GDM1 (cell line): ENCODE measurements around the gene PPP1R12B.
A peak's percentile ranks its signal among the peaks of the same experiment; 100 is the strongest.

ENCODE experiments used
- DNase-seq: peaks from one replicate; lab custom pipeline; 2025; lab: John Stamatoyannopoulos, UW

Gene PPP1R12B, protein sequence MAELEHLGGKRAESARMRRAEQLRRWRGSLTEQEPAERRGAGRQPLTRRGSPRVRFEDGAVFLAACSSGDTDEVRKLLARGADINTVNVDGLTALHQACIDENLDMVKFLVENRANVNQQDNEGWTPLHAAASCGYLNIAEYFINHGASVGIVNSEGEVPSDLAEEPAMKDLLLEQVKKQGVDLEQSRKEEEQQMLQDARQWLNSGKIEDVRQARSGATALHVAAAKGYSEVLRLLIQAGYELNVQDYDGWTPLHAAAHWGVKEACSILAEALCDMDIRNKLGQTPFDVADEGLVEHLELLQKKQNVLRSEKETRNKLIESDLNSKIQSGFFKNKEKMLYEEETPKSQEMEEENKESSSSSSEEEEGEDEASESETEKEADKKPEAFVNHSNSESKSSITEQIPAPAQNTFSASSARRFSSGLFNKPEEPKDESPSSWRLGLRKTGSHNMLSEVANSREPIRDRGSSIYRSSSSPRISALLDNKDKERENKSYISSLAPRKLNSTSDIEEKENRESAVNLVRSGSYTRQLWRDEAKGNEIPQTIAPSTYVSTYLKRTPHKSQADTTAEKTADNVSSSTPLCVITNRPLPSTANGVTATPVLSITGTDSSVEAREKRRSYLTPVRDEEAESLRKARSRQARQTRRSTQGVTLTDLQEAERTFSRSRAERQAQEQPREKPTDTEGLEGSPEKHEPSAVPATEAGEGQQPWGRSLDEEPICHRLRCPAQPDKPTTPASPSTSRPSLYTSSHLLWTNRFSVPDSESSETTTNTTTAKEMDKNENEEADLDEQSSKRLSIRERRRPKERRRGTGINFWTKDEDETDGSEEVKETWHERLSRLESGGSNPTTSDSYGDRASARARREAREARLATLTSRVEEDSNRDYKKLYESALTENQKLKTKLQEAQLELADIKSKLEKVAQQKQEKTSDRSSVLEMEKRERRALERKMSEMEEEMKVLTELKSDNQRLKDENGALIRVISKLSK

DNA sequence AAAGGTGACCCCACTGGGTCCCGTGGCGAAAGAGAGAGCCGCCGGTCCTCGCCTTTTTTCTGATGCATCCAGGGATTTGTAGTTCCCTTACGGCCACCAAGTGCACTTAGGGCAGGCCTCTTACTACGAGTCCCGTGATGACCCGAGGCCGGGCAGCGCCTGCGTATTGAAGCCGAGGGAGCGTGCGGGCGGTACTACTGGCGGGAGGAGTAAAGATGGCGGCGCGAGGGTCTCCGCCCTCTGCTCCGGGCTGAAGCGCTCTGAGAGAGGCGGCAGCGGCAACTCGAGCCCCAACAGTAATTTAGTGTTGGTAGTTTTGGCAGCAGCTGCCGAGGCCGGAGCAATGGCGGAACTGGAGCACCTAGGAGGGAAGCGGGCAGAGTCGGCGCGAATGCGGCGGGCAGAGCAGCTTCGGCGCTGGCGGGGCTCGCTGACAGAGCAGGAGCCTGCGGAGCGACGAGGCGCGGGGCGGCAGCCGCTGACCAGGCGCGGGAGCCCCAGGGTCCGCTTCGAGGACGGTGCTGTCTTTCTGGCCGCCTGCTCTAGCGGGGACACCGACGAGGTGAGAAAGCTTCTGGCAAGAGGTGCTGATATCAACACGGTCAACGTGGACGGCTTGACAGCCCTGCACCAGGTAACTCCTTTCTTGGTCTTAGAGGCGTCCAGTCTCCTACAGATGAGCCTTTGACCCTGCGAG is at the start of gene PPP1R12B:
TSS of gene PPP1R12B (plus strand) at position 191 of the 697 bp plus-strand sequence. CDS start at position 344, 153 bp downstream.
- DNase-seq = peak; percentile 95

DNA sequence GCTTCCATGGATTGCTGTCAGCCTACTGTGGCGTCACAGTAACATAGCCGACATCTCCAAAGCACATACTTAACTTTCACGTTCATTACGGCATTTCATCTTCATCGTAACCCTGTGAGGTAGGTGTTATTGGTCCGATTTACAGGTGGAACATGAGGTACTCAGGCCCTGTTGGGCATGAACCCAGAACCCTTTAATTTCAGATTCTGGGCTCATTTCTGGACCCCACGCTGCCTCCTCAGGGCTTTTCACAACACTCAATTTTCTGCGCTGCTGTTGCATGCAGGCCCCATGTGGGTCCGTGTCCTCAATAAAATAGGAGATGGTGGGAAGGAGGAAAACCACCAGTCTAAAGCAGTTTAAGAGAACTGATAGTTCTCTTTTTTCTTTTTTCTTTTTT is 46.3 kb upstream of the PPP1R12B start:
- DNase-seq = no peak

DNA sequence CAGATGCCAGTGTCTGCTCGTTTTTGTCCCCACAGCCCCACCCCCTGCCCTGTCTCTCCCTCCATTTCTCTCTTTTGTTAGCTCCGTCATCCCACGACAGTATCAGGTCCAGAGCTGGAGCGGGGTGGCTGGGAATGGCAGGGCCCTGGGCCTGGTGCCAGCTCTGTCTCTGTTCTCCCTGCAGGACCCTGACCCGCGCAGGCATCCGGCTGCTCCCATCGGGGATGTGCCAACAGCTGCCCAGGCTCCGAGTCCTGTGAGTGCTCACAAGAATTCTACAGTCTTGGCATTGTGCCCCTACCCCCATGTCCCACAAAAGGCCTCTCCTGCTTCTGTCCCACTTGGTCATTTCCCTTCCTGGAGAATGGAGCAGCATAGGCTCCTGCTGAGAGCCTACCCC is 44.1 kb upstream of the PPP1R12B start:
- DNase-seq = no peak

DNA sequence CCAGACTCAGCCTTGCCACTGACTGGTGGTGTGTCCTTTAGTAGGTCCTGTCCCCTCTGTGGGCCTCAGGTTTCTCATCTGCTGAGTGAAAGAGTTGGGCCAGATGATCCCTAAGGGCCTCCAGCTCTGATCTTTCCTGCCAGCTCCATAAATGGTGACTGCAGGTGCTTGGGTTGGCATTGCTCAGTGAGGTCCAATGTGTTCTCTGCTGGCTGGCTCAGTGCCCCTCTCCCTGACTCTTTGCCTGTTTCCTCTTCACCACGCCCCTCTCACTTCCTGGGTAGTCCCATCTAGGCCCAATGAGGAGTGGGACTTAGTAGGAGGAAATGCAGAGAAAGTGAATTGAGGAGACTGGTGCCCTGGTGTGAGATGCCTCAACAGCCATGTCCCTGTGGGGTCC is 43.3 kb upstream of the PPP1R12B start:
- no peak for DNase-seq

DNA sequence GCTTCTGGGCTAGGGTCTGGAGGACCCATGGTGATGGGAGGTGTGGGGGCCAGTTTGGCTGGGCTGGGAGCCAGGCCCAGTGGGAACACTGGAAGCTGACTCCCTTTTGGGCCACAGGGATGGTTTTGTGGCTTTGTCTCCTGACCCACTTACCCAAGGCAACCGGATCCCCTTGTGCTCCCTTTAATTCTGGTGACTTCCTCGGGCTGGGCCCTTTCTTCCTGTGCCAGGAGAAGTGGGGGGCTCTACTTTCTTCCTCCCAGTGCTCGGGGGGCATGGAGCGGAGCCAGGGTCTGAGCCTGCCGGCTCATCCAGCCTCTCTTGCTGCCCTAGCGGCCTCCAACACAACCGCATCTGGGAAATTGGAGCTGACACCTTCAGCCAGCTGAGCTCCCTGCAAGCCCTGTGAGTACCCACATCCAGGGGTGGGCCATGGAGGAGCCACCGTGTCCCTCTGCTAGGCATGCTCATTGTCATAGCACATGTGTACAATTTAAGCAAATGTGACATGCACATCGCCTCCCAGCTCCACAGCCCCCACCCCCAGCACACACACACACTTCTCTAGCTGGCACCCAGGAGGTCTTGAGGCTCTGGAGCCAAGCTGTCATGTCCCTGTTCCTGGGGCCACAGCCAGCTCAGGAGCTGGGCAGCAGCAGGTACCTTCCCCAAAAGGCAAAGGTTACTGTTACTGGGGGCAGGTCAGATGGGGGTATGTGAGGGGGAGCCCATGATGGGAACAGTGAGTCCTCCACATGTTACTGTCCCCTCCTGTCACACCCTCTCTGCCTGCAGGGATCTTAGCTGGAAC is 41.8 kb upstream of the PPP1R12B start:
- no peak for DNase-seq

DNA sequence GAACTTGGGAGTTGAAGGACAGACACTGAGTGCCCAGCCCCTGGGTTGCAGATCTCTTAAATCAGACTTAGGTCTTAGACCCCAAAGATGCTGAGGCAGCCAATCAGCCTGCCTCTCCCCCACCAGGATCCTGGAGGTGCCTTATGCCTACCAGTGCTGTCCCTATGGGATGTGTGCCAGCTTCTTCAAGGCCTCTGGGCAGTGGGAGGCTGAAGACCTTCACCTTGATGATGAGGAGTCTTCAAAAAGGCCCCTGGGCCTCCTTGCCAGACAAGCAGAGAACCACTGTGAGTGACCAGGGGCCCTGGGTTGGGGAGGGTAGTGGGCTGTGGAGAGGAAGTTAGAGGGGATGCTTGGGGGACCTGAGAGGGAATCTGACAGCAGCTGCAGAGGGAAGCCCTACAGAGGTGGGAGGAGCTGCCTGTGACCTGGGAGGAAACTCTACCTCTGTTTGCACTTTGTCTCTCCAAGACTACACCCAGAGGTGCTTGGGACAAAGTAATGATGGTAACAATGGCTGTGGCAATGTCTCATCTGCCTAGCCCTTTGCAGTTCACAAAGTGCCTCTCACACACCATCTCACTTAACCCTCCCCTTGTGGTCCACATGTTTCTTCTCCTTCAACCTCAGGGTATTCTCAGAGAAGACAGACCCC is 38.3 kb upstream of the PPP1R12B start:
- no peak for DNase-seq

DNA sequence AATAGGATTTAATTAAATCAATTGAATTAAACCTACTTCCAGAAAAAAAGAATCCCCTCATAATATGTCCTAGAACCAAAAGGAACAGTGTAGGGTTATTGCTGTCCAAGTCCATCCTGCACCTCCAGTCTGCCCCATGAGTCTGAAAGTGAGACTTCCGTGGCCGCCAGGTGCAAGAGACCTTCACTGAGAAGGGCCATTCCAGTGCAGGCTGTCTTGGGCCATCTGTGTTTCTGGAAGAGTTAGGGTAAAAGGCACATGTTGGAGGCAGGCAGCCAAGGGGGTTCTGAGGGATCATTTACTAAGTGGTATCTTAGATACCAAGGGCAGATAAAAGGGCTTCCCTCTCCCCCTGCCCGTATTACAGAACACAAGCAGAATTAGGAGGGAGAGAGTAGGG is 37.8 kb upstream of the PPP1R12B start:
- no peak for DNase-seq

DNA sequence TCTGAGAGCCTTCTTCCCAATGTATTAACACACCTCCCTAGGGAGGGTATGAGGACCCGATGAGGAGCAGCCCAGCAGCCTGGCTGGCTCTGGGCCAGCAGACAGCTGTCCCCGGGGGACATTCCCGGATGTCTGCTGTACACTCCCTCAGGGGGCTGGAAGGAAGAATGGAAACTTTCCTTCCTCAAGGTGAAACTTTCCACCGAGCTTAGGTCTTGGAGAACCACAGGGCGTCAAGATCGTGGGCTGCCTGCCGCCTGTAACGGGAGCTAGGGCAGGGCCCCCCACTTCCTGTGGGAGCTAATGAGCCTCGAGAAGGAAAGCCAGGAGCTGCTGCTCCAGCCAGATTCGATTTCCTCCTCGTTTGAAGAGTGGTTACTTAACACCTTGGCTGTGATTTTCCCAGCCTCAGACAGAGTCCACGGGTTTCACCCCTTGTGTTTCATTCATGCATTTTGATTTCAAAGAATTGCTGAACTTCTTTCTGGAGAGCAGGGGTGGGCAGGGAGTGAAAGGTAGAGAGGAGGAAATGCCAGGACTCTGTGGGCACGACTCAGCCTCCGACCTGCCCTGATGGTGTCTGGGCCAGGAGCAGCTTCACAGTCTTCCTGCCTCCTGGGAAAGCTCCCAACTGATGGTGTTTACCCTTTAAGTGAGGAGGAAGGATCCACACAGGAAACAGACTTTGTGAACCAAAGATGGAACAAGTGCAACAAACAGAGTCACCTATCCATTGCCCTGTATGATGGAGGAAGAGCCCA is 36.4 kb upstream of the PPP1R12B start:
- no peak for DNase-seq

DNA sequence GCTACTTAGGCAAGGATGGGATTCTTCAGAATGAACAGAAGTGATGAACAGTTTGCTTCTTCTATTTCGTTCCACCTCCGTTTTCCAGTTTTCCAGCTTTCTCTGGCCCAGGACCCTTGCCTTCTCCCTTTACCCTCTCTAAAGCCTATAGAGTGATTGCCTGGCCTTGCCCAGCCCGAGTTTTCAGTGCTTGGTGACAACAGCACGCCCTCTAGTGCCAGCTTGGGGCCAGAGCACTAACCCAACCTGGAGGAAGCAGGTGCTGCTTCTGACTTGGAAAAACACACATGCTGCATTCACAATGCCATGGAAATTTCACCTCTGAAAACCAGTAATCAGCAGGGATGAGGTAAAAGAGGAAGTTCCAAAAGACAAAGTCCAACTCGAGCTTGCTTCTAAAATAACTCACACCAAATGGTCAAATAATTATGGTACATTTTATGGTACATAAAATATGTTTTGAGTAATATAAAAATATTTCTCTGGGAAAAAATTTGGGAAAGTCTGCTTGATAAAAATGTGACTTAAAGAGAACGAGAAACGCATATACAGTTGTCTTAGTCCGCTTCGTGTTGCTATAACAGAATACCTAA is 32.8 kb upstream of the PPP1R12B start:
- peak; percentile 57 for DNase-seq

DNA sequence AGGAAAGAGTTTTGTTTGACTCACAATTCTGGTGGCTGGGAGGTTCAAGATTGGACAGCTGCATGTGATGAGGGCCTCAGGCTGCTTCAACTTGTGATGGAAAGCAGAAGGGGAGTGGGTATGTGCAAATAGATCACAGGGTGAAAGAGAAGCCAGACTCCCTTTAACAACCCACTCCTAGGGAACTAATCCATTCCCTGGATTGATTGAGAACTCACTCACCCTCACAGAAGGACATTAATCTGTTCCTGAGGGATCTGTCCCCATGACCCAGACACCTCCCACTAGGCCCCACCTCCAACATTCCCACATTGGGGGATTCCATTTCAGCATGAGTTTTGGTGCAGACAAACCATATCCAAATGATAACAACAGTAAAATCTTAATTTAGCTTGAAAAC is 32.3 kb upstream of the PPP1R12B start:
- no peak for DNase-seq

DNA sequence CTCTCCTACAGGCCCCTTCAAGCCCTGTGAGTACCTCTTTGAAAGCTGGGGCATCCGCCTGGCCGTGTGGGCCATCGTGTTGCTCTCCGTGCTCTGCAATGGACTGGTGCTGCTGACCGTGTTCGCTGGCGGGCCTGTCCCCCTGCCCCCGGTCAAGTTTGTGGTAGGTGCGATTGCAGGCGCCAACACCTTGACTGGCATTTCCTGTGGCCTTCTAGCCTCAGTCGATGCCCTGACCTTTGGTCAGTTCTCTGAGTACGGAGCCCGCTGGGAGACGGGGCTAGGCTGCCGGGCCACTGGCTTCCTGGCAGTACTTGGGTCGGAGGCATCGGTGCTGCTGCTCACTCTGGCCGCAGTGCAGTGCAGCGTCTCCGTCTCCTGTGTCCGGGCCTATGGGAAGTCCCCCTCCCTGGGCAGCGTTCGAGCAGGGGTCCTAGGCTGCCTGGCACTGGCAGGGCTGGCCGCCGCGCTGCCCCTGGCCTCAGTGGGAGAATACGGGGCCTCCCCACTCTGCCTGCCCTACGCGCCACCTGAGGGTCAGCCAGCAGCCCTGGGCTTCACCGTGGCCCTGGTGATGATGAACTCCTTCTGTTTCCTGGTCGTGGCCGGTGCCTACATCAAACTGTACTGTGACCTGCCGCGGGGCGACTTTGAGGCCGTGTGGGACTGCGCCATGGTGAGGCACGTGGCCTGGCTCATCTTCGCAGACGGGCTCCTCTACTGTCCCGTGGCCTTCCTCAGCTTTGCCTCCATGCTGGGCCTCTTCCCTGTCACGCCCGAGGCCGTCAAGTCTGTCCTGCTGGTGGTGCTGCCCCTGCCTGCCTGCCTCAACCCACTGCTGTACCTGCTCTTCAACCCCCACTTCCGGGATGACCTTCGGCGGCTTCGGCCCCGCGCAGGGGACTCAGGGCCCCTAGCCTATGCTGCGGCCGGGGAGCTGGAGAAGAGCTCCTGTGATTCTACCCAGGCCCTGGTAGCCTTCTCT is 30.3 kb upstream of the PPP1R12B start:
- no peak for DNase-seq

DNA sequence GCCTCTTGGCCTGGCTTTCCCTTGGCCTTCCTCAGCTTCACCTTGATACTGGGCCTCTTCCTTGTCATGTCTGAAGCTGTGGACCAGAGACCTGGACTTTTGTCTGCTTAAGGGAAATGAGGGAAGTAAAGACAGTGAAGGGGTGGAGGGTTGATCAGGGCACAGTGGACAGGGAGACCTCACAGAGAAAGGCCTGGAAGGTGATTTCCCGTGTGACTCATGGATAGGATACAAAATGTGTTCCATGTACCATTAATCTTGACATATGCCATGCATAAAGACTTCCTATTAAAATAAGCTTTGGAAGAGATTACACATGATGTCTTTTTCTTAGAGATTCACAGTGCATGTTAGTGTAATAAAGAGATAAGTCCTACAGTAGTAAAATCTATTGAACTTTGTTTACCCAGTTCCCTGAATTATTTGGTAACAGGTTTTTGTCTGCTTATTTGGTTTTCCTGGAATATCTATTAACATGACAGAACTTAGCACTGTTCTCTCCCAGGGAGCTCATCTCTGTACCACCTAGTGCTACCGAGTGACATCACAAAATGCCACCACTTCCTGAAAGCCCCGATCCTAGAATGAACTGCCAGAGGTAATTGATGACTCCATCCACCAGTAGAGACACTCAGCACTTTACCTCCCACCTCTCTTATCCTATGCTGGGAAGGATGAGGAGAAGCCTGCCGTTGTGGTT is 29.0 kb upstream of the PPP1R12B start:
- no peak for DNase-seq

DNA sequence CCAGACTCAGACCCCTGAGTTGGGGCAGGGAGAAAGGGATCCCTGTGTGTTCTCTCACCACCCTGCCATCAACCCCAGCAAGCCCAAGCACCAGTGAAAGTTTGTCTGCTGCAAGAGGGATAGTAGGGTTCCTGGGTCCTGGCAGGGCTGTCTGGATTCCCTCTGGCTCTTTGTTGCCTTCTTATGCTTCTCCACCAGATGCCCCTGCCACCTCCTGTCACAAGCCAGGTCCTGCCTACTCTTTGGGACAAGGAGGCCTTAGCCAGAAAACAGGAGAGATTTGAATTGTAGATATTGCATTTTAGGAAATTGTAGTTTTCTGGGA is 28.5 kb upstream of the PPP1R12B start:
- no peak for DNase-seq

DNA sequence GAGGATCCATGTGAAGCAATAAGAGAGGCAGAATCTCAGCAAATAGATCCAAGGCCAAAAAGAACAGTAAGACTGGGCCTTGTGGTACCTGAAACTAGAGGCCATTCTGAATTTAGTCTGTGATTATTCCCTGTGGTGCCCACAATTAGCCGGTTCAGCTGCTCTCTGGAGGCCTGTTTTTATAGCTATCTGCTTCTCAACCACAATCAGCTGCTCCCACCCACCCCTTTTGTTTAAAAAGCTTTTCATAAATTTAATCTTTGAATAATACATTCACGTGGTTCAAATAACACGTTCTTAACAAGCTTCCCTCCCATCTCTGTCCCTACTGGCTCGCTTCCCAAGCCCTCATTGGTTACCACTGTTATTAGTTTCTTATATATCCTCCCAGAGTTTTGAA is 24.8 kb upstream of the PPP1R12B start:
- no peak for DNase-seq

DNA sequence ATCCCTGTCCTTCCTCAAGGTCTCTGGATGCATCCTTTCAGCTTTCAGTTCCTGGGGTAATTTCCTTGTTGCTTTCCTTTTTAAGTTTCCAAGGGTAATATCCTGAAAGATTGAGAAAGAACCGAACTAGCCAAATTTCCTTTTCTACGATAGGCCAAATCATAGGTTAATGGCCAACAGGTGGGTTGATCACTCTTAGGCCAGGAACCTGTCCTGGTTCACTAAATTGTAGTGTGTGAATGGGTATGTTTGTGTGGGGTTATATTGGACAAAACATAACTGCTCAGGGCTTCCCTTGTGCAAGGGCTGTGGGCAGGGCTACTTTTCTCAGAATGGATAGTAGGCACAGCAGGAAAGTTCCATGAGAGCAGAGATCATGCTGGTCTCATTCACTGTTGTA is 23.9 kb upstream of the PPP1R12B start:
- DNase-seq = no peak

DNA sequence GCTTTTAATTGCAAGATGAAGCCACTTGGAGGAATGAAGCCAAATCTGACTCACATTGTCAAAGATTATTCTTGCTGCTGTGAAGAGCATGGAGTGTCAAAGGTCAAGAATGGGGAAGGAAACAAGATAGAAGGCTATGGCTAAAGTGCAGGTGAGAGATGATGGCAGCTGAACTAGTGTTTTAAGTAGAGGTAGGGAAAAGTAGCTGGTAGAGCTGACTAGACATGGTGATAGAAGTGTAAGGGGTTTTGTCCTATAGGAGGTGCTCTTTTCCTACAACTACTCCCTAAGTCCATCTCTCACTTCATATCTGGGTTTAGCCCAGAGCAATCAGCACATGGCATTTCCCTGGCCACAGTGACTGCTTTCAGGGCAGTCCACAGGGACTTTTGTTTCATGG is 18.6 kb upstream of the PPP1R12B start:
- DNase-seq = no peak

DNA sequence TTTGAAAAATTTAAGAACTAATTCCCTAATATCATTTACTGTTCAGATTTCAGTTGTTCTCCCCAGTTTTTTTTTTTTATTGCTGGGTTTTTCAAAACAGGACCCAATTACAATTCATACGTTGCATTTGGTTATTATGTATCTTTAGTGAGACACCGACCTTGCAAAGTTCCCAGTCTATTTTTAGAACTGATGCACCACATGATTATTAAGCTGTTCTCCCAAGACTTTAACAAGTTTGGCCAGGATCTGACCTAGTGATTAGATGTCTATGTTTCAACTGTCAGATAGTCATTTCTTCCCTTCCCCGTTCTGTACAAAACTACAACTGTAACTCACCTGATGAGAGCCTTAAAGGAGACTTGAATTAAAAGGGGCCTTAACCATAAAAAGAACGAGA is 14.6 kb upstream of the PPP1R12B start:
- DNase-seq = no peak
